Keratinocyte (primary cell): ENCODE data around the gene PMEPA1.

Experiments
- CTCF ChIP-seq, 3 experiments: IDR thresholded peaks in 1 of 3; conservative IDR thresholded peaks in 1 of 3; optimal IDR thresholded peaks in 1 of 3; 2 replicates in 2 of 3; 3 replicates in 1 of 3; pipeline versions ENCODE3 to v1.5.1; 2011; ENCODE audit warnings: low read length in 3 of 3, mild to moderate bottlenecking in 3 of 3, moderate library complexity in 2 of 3, control low read depth in 1 of 3, inconsistent platforms in 1 of 3; ENCODE audit not compliant: insufficient read depth in 2 of 3; ENCODE audit errors: extremely low read depth in 1 of 3
- EZH2 ChIP-seq: IDR thresholded peaks from one replicate; pipeline ENCODE4 v1.6.1; 2012; ENCODE audit warnings: inconsistent platforms, mild to moderate bottlenecking, low read length, moderate library complexity

GRCh38 chr20:57689745-57690481 is 19.9 kb downstream of the PMEPA1 start:
- TF ChIP-seq CTCF (optimal IDR thresholded peaks at IDR 0.05 in 1 of 3, IDR thresholded peaks at IDR 0.05 in 1 of 3, conservative IDR thresholded peaks at IDR 0.05 in 1 of 3; ENCODE audit: extremely low read depth in 1 of 3, insufficient read depth in 2 of 3, low read length in 3 of 3) (no peak), EZH2 (no peak)
